GM19025 (cell line): Measurements from ENCODE around the gene CA4.
"Not testable (repeated sequence)": the region's sequence is repeated elsewhere in the genome, so short reads cannot be mapped to it uniquely, and the experiment has no call there.

Experiments used
- ATAC-seq: cut with Tn5 transposase; IDR thresholded peaks from one replicate; pipeline ENCODE4 v1.9.1; 2021; ENCODE audit warnings: mild to moderate bottlenecking, low read depth, moderate library complexity; ENCODE audit not compliant: unreplicated experiment

Gene CA4

DNA sequence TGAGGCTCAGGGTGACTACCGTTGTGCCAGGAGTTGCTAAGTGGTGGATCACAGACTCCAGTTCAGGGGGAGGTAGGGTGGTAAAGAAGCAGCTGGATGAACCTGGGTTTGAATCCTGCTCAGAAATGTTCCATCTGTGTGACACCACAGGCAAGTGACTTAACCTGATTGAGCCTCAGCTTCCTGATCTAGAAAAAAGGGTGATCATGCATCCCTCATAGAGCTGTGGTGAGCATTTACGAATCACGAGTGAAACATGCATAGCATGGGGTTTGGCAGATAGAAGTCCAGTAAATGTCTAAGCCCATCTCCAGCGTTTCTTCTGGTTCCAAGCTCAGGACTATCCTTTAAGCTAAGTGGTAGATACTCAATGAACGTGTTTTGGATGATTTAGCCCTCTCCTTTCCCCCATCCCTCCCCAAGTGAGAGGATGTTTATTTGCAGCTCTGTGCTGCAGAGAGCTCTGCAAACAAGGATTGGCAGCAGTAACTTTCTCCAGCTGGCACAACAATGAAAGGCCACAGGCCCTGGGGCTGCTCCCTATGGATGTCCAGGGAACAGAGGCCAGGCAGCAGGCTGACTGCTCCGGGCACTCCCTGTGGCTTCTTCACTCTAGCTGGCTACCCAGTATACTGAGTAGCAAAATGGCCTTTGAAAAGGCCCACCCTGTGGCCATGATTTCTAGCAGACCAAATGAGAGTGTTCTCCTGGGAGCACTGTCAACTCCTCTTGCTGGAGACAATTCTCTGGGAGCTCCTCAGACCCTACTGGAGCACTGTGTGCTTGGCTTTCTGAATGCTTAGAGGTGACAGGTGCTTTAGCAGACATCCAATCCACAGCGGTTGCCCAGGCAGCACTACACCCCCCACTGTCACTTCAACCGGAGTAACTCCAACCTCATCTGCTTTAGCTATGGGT, 21.3 kb downstream of the CA4 start:
- no peak for ATAC-seq

DNA sequence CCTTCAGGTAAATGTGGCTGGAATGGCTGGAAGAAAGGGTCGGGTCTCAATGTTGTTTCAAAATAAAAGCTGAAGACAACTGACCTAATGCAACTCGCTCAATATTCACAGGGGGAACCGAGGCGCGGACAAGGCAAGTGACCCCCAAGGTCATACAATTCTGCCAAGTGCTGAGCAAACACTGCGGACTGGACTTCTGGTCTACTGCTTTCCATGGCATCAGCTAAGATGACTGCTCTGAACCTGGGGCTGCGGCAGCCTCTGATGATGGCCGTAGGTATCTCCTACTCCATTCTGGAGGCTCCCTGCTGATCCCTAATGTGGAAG, 21.9 kb downstream of the CA4 start:
- no peak for ATAC-seq

DNA sequence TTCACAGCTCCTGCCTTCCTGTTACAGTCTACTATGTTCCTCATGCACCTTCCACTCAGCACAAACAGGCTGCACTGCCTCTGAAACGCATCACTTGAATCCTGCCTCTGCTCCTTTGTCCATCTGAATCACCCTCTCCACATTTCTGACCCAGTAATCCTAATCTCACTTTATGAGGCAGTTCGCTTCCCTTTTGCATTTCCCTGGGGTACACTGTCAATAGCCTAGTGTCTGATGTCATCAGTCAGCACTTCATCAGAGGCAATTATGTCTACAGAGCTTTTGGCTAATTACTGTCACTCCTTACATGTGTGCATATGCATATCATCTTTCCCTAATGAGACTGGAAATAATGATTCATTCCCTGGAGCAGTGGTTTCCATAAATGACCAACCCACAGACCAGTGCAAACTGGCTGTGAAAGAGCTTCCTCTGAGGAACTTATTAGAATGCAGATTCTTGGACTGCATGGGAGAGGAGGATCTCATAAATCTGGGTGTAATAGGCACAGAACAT, 23.6 kb downstream of the CA4 start:
- ATAC-seq = no peak

DNA sequence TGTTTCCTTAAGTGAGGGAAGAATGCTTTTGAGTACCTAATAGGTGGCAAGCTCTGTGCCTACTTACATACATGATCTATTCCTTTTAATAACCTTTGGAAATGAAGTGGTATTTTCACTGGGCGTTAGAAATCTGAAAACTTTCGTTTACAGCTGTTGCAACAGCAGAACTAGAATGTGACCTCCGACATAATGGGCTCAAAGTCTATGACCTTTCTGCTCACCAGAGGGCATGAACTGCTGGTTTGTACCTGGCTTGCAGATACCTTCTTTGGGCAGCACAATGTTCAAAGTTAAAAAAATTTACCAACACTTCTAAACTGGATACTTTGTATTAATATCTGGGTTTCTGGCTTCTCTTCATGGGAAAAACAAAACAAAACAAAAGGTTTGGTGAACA, 24.3 kb downstream of the CA4 start:
- no peak for ATAC-seq

DNA sequence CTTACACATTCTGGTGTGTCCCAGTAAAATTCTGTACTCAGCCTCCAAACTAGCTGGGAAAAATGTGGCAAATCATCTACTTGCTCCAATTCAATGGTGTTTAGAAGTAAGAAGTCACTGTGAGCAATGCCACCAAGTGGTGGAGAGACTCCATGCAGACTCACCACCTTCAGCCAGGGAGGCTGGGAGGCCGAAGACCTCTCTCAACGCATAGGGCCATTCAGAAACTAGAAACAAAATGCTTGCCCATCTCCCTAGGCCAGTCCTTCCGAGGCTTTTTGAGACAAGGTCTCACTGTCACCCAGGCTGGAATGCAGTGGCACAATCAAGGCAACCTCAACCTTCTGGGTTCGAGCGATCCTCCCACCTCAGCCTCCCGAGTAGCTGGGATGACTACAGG, 25.0 kb downstream of the CA4 start:
- not testable (repeated sequence) for ATAC-seq

DNA sequence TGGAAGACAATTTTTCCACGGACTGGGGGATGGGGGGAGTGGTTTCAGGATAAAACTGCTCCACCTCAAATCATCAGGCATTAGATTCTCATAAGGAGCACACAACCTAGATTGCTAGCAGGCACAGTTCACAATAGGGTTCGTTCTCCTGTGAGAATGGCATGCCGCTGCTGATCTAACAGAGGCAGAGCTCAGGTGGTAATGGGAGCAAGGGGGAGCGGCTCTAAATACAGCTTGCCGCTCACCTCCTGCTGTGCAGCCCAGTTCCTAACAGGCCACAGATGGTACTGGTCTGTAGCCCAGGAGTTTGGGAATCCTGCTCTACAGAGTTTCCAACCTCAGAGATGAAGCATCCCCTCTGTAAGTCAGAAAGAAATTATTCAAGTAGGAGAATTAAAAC, 27.0 kb downstream of the CA4 start:
- ATAC-seq = not testable (repeated sequence)

DNA sequence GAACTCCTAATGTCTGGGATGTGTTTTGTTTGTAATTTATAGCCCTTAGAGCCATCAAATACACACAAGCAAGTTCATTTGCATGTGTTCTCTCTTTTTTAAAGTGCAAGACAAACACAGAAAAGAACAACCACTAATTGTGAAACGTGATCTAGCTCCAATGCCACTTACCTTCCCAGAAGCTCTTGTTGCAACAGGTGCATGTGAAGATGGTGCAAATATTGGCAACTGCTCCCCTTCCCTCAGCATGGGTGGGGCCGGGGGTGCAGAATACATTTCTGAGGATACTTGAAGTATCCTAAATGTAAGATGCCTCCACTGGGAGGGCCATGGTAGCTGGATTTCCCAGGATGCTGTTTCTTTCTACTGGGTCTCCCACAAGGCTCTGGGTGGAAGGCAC, 28.4 kb downstream of the CA4 start:
- not testable (repeated sequence) for ATAC-seq

DNA sequence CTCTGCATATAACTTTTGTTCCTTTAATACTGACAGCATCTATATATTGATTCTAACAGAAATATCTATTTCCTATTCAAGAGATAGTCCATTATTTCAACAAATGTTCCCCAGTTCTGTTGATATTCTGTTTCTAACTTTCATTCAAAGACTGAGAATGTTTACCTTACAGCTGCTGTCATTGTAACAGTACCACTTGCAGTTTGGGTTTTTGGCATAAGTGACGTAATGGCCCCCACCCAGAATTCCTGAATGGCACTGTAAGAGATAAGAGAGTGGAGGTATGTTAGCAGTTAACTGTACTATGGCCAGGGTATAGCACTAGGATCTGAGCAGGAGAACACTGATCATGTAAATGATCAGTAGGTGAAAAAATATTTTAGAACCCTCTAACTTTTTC, 30.6 kb downstream of the CA4 start:
- ATAC-seq = not testable (repeated sequence)

DNA sequence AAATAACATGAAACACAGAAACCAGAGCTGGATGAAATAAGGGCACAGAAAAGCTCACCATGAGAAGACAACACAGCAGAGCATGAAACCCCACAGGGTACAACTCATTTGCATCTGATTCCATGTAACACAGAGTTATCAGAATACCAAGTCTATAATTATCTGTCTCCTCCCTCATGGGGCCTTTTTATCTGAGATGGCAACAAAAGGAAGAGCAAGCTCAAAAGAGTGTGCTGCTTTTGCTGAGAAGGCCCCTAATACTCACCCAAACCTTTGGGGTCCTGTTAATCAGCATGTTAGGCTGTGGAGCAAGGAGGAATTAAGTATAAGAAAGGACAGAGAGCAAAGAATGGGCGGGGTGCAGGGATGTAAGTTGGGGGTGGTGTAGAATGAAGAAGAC, 36.6 kb downstream of the CA4 start:
- ATAC-seq = not testable (repeated sequence)

DNA sequence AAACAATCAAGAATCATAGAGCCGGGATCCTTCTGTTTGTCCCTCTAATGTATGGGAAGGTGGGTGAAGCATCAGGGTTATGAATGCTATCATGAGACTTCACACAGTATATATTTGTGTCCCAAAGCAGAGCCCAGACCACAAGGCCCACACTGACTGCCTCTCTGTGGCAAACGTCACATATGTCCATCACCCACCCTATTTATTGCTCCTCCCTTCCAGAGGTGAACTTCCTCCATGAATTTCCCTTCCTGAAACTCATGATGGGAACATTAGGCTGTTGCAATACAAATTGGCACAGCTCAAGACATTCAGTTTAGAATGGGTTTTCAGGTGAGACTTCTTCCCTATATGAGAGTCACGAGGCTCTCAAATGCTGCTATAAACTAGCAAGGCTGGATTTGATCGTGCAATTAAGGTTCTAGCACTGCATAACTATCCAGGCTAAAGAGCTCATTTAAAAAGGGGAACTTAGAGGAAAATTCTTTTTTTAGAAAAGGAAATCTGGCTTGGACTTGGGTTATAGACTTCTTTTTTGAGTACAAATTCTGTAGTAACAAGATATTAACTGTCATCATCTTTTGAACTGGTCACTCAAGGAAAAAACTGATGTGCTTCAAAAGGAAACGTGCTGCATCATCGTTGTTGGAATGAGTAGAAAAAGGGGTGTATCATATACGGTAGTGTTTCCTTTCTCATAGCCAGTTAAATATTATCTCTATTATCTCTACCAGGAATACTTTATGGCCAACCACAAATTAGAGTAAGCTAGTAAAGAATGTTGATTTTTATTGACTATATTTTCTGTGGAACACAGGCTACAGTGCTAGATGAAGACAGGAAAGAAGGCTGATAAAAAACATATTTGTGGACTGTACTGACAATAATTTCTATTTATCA, 37.3 kb downstream of the CA4 start:
- not testable (repeated sequence) for ATAC-seq

DNA sequence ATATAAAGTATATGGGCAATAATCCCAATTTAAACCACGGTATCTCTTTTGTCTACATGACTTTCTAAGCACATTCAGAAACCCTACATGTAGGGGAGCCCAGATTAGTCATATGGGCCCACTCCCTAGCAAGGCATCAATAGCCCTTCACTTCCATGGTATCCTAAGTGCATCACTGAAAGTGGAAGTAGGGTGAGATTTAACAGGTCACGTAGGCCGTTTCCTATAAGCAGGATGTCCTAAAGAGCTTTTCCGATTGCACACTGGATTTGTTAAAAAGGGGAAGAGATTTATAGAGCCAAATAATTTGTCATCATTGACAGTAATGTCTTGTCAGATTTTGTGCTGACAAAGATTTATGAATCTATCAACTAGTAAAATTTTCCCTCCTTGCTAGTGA, 39.0 kb downstream of the CA4 start:
- no peak for ATAC-seq

DNA sequence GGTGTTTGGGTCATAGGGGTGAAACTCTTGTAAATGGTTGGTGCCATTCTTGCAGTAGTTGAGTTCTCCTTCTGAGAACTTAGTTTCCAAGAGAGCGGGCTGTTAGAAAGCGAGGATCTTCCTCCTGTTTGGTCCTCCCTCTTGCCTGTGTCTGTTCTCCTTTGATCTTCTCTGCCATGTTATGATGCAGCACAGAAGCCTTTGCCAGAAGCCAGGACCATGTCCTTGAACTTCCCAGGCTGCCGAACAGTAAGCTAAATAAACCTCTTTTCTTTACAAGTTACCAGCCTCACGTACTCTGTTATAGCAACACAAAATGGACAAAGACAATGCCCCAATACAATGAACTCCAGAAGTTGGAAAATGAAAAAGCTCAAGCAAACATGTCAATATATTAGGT, 40.3 kb downstream of the CA4 start:
- not testable (repeated sequence) for ATAC-seq

DNA sequence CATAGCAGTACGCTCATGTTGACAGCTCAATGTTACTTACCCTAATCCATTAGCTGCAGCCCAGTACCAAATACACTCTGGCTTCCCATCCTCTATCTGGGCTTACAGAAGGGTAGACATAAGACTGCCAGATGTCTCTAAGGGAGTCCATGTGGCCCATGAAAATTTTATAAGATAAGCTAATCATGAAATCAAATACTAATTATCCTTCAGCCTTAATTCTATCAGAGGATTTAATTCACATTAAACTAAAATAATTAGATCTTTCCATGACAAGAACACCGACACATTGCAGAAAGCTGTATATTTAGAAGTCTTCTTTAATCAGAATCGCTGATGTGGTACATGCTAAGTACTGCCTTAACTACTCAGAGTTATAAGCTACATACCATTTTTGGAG, 43.3 kb downstream of the CA4 start:
- not testable (repeated sequence) for ATAC-seq

DNA sequence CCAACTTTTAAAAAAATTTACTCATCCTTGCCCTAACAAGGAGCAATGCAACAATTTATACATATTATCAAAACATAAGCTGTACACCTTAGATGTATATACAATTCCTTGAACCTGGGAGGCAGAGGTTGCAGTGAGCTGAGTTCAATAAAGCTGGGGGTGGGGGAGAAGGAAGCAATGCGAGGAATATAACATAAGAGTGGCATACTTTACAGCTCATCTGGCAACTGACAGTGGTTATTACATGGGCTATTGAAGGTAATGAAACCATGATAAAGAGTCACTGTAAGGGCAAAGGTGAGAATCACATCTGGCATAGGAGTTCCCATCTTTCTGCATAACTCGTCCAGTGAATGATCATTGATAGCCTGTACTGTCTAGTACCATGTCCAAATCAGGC, 43.7 kb downstream of the CA4 start:
- no peak for ATAC-seq

DNA sequence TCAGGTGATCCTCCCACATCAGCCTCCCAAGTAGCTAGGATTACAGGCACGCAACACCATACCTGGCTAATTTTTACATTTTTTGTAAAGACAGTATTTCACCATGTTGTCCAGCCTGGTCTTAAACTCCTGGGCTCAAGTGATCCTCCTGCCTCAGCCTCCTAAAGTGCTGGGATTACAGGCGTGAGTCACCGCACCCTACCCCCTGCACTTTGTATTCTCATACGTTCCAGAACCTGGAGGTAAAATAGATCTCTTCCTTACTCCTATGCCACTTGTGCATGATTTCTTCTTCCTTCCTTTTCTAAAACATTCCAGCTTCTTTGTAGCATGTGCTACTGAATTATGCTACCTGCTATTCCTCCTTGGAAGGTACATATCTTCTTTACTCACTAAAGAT, 44.4 kb downstream of the CA4 start:
- not testable (repeated sequence) for ATAC-seq

DNA sequence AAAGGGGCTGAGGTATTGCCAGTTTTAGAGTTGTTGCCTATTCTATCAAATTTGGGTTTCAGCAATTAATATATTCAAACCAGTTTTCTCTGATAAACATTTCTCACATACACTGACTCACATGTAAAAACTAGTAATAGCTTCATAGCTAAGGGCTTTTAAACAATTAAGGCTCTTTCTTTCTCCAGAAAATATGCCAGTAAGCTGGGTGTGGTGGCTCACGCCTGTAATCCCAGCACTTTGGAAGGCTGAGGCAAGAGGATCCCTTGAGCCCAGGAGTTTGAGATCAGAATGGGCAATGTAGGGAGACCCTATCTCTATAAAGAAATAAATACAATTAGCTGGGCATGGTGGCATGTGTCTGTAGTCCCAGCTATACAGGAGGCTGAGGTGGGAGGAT, 48.9 kb downstream of the CA4 start:
- not testable (repeated sequence) for ATAC-seq

DNA sequence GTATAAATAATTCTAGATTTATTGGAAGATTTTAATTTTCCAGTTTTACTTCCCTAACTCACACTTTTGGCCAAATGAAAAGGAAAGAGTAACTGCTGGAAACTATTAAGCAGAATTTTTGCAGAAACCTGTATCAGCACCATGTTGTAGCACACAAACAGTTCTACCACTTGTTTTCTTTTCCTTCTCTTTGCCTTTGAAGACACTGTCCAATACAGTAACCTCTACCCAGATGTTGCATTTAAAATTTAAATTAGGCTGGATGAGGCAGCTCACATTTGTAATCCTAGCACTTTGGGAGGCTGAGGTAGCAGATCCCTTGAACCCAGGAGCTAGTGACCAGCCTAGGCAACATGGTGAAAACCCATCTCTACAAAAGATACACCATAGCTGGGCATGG, 56.0 kb downstream of the CA4 start:
- not testable (repeated sequence) for ATAC-seq

DNA sequence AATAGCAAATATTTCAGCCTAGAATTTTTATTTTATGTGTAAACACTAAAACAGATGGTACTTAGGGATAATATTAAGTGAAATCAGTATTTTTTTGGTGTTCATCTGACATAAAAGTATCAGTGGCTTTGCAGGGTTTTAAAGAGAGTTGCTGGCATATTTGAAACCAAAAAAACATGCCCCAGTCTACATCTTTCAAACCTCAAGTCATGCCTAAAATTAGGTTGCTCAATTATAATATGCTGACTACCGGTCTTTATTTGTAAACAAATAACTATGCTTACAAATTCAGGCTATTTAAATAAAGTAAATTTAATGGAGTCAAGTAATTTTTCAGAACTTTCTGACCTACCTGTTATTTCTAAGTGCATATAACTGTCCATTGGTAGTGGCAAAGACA, 58.5 kb downstream of the CA4 start:
- not testable (repeated sequence) for ATAC-seq
